Left ventricle myocardium inferior (tissue), 1 donor: Measurements from ENCODE around the gene HOXD11. TPM values are rescaled to one million over a fixed set of nuclear protein-coding genes. Genes with fewer than 3 reads are reported as not detected.

Experiments used
- DNase-seq: peaks from one replicate; pipeline ENCODE4 v3.0.0-alpha.2; 2020
- H3K27ac ChIP-seq: fragments of 200-600 bp; replicated peaks from 2 replicates; pipeline ENCODE4 v1.8.0; 2021
- H3K27me3 ChIP-seq: fragments of 200-600 bp; 2 replicates; pipeline ENCODE4 v1.8.0; 2021; ENCODE audit warnings: low read depth
- H3K36me3 ChIP-seq: fragments of 200-600 bp; 2 replicates; pipeline ENCODE4 v1.8.0; 2021
- H3K4me1 ChIP-seq: fragments of 200-600 bp; 2 replicates; pipeline ENCODE4 v1.8.0; 2021
- H3K4me3 ChIP-seq: fragments of 200-600 bp; 2 replicates; pipeline ENCODE4 v1.8.0; 2021; ENCODE audit warnings: mild to moderate bottlenecking, moderate library complexity
- H3K9me3 ChIP-seq: fragments of 200-600 bp; replicated peaks from 2 replicates; pipeline ENCODE4 v1.8.0; 2021
- intact Hi-C: fragments of 100-400 bp; cut with micrococcal nuclease; formaldehyde crosslinking; loops from one replicate; pipeline ENCODE4 v1.11.0; 2022
- microRNA-seq: library from miRNA; unstranded; fragments of <30 nt; microRNA quantifications from one replicate; pipeline ENCODE4 v1.2.0, GENCODE V29; 2020
- total RNA-seq: library from RNA; stranded (reverse); fragmentation: NEBNext Ultra II Directional; extraction: Animal tissue kit (Norgen Biotek cat#: 25700); gene quantifications from one replicate; pipeline ENCODE4 v1.2.1, GENCODE V29; 2021
- TF ChIP-seq, protein P1 (sequence below): fragments of 200-600 bp; IDR thresholded peaks from 2 replicates; pipeline ENCODE4 v1.8.0; 2021; ENCODE audit warnings: antibody characterized with exemption, mild to moderate bottlenecking, borderline replicate concordance
- donor health status: DM: no; HTN: yes; CAD: no; lungs with severe emphysema.

The HOXD11 gene
- total RNA-seq, 1 donor from 2014 or later, result not detected

DNA sequence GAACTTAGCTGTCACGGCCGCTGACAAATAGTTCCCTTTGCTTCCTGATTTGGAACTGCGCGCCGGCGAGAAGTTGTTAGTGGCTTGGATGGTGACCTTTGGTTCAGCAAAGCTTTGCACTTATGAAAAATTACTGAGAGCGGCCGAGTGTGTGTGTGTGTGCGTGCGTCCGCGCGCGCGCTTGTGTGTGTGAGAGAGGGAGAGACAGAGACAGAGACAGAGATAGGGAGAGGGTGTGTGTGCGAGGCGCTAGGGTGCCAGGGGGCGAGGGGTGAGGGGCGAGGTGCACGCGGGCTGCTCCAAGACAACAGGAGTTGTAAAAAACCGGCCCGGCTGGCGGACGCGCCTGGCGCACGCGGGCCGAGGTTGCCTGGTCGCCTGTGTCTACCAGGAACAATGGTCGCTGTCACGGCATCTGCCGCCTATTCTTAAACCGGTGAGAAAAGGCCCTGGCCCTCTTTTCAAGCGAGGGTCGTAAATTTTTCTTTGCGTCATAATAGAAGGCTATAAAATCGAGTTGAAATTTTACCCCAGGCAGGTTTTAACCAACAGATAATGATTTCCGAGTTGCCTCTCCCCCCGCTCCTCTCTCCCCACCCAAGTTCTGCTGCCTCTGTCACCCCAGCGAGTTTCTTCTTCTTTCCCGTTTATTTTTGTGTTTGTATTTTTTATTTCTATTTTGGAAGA is 50.6 kb downstream of the HOXD11 start:
- H3K27ac ChIP-seq, result no peak overlapping the region
- DNase-seq, result no peak
- intact Hi-C loops, result no loop called here
- peaks cover 100% of the 10 kb centered on the region for H3K27me3 ChIP-seq
- H3K4me1 ChIP-seq, result peaks cover 40% of the 10 kb centered on the region
- H3K4me3 ChIP-seq, result peak overlapping the region; percentile 36
- H3K36me3 ChIP-seq, result no peaks in the 10 kb centered on the region
- TF ChIP-seq, protein P1, sequence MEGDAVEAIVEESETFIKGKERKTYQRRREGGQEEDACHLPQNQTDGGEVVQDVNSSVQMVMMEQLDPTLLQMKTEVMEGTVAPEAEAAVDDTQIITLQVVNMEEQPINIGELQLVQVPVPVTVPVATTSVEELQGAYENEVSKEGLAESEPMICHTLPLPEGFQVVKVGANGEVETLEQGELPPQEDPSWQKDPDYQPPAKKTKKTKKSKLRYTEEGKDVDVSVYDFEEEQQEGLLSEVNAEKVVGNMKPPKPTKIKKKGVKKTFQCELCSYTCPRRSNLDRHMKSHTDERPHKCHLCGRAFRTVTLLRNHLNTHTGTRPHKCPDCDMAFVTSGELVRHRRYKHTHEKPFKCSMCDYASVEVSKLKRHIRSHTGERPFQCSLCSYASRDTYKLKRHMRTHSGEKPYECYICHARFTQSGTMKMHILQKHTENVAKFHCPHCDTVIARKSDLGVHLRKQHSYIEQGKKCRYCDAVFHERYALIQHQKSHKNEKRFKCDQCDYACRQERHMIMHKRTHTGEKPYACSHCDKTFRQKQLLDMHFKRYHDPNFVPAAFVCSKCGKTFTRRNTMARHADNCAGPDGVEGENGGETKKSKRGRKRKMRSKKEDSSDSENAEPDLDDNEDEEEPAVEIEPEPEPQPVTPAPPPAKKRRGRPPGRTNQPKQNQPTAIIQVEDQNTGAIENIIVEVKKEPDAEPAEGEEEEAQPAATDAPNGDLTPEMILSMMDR, result no peak
- no peaks in the 10 kb centered on the region for H3K9me3 ChIP-seq

DNA sequence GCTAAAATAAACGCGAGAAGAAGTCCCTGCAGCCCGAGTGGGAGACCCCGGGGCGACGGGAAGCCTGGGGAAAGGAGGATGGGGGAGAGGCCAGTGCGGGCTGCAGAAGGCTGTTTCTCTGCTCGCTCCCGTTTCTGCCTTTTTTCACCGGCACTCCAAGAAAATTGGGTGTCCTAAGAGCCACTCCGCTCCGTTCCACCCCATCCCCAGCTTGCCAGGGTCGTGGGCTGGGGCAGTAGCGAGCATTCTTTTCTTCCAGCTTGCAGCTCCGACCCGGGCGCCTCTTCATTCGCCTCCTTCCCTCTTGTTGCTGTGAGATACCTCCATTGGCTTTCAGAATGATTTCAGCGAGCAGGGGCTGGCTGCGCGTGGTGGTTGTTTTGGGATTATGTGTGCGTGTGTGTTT is 51.1 kb downstream of the HOXD11 start:
- Histone ChIP-seq H3K27ac (no peak overlapping the region), H3K9me3 (no peaks in the 10 kb centered on the region), H3K27me3 (peaks cover 100% of the 10 kb centered on the region), H3K36me3 (no peaks in the 10 kb centered on the region), H3K4me3 (peak overlapping the region; percentile 36), H3K4me1 (peaks cover 40% of the 10 kb centered on the region)
- intact Hi-C loops, result no loop called here
- TF ChIP-seq, protein P1, result no peak
- no peak for DNase-seq

DNA sequence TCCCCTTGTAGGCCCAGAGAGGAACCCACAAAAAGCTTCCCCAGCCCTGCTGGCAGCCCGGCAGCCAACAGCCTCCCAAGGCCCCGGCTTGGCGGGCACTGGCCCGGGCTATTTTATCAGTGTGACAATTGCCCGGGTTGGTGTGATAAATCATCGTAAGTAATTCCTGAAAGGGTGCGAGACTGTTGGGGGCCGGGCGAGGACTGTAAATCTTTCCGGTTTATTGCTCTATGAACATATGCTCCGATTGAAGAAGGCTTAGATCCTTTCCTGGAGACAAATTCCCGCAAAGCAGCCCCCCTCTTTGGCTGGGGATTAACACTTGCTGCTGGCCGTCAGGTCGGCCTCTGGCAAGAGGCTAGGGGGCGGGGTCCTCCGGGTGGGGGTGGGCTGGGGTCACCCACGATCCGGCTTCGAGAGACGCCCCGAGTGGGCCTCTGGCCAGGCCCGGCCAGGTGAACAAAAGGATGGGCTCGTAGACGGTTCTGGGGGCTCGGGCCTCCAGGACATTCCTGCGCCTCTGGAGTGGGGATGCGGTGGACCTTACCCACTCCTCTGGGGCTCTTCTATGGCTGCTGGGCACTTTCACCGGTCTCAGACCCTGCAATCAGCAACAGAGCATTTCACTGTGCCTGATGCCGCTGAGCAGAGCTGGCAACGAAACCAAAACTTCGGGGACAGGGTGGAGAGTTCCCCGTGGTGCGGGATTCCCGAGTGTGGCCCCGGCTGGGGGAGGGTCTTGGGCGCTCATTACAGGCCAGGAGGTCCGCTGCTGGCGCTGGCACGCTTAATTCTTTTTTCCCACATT is 52.0 kb downstream of the HOXD11 start:
- no peak overlapping the region for H3K4me3 ChIP-seq
- H3K4me1 ChIP-seq, result peaks cover 40% of the 10 kb centered on the region
- no peaks in the 10 kb centered on the region for H3K9me3 ChIP-seq
- no peak overlapping the region for H3K27ac ChIP-seq
- no peaks in the 10 kb centered on the region for H3K36me3 ChIP-seq
- no peak for DNase-seq
- TF ChIP-seq, protein P1, result no peak
- intact Hi-C loops, result no loop called here
- H3K27me3 ChIP-seq, result peaks cover 100% of the 10 kb centered on the region

Small RNA genes lying within 50 kb of the gene (microRNA-seq; reads per million reads assigned to microRNA genes)
- 761 reads per million, percentile 82 among the genes with 10 or more reads in this experiment for gene MIR10B

Other genes starting within 250 kb of the HOXD11 start
- 42.3 TPM for gene LNPK, start 105.0 kb upstream of the HOXD11 start, total RNA-seq
- gene EVX2, start 23.3 kb upstream of the HOXD11 start, total RNA-seq, result not detected
- not detected for gene HOXD13, start 14.6 kb upstream of the HOXD11 start, total RNA-seq
- gene HOXD12, start 7.5 kb upstream of the HOXD11 start, total RNA-seq, result not detected
- not detected for gene HOXD10, start 9.5 kb downstream of the HOXD11 start, total RNA-seq
- 0.16 TPM for gene HOXD9, start 15.4 kb downstream of the HOXD11 start, total RNA-seq
- 0.14 TPM for gene HOXD8, start 22.4 kb downstream of the HOXD11 start, total RNA-seq
- gene HOXD4, start 44.3 kb downstream of the HOXD11 start, total RNA-seq, result not detected
- gene HOXD3, start 50.0 kb downstream of the HOXD11 start, total RNA-seq, result not detected
- gene HOXD1, start 81.4 kb downstream of the HOXD11 start, total RNA-seq, result not detected
- 52.0 TPM for gene MTX2, start 162.2 kb downstream of the HOXD11 start, total RNA-seq